ENCODE data around the gene PAPSS2. TPM values are rescaled to one million over a fixed set of nuclear protein-coding genes. Genes with fewer than 3 reads are reported as not detected.
"Not testable (repeated sequence)": the region's sequence is repeated elsewhere in the genome, so short reads cannot be mapped to it uniquely, and the experiment has no call there.

PAPSS2 gene
- total and polyA plus RNA-seq, 2 donors (not counting 3 experiments of a cell fraction or from before 2014, with no cell fraction given) = 27.9 to 82.6 TPM

DNA sequence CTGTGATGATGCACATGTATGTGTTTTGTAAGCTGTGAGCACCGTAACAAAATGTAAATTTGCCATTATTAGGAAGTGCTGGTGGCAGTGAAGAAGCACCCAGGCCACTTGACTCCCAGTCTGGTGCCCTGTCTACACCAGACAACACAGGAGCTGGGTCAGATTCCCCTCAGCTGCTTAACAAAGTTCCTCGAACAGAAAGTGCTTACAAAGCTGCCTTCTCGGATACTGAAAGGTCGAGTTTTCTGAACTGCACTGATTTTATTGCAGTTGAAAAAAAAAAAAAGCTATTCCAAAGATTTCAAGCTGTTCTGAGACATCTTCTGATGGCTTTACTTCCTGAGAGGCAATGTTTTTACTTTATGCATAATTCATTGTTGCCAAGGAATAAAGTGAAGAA lies 87.2 kb downstream of the PAPSS2 start:
- Histone ChIP-seq H3K4me3 (replicated peaks in 1 of 3; ENCODE audit: insufficient read depth in 1 of 3, low read depth in 1 of 3, low read length in 3 of 3) (no peak overlapping the region), H3K9me1 (replicated peaks; ENCODE audit: control insufficient read depth, extremely low read depth, insufficient read depth, low read length) (no peaks in the 10 kb centered on the region), H3K79me2 (ENCODE audit: control insufficient read depth, insufficient read depth, low read length) (no peaks in the 10 kb centered on the region), H3K9ac (replicated peaks; ENCODE audit: extremely low read depth, insufficient read depth, low read length) (no peak overlapping the region), H3K9me3 (replicated peaks; ENCODE audit: control insufficient read depth, insufficient read depth, low read length) (no peaks in the 10 kb centered on the region), H3K4me1 (ENCODE audit: control insufficient read depth, extremely low read depth, insufficient read depth, low read length) (no peaks in the 10 kb centered on the region), H3K27ac (ENCODE audit: insufficient read depth, low read depth, low read length) (no peak overlapping the region), H4K20me1 (replicated peaks; ENCODE audit: control insufficient read depth, extremely low read depth, insufficient read depth, low read length) (no peaks in the 10 kb centered on the region), H3K36me3 (ENCODE audit: control insufficient read depth in 2 of 2, extremely low read depth in 1 of 2, insufficient read depth in 2 of 2, low read length in 2 of 2) (peaks cover 11% of the 10 kb centered on the region in 2 experiments), H3K27me3 (ENCODE audit: control insufficient read depth in 2 of 2, insufficient read depth in 2 of 2, low read length in 2 of 2) (no peaks in the 10 kb centered on the region), H2AFZ (ENCODE audit: low read depth, low read length) (no peak overlapping the region), H3K4me2 (ENCODE audit: insufficient read depth, low read length) (no peak overlapping the region)
- no peak for DNase-seq (ENCODE audit: low read depth, low spot score)
- TF ChIP-seq MYC (IDR thresholded peaks at IDR 0.05; ENCODE audit: low read depth, low read length) = no peak
- no peak for TF ChIP-seq EZH2 (IDR thresholded peaks at IDR 0.05; ENCODE audit: borderline replicate concordance, low read depth, low read length, severe bottlenecking)
- TF ChIP-seq MAX (IDR thresholded peaks at IDR 0.05; ENCODE audit: insufficient read depth, insufficient read length) = no peak
- intact Hi-C loops (cut with micrococcal nuclease) = no loop called here
- no peak for FAIRE-seq
- dilution Hi-C loops (cut with MboI; ENCODE audit: extremely low pct_ligation_motif_present, low sequenced_read_pairs) = no loop called here
- POLR2A ChIA-PET = no interaction called here
- CTCF ChIA-PET = interaction anchor here (1.0 to 1.3 kb wide), 2 partner anchors 13 to 26 kb away, joined by 4 to 7 read pairs; no protein-coding TSS in a partner anchor
- BruUV-seq (replicated peaks) = no TSS peak

GRCh38 chr10:87748244-87748643 lies 88.6 kb downstream of the PAPSS2 start:
- intact Hi-C loops (cut with micrococcal nuclease); H3K9me3 ChIP-seq (replicated peaks; ENCODE audit: control insufficient read depth, insufficient read depth, low read length); H3K9ac ChIP-seq (replicated peaks; ENCODE audit: extremely low read depth, insufficient read depth, low read length); H4K20me1 ChIP-seq (replicated peaks; ENCODE audit: control insufficient read depth, extremely low read depth, insufficient read depth, low read length); H3K79me2 ChIP-seq (ENCODE audit: control insufficient read depth, insufficient read depth, low read length); H3K9me1 ChIP-seq (replicated peaks; ENCODE audit: control insufficient read depth, extremely low read depth, insufficient read depth, low read length); H2AFZ ChIP-seq (ENCODE audit: low read depth, low read length); POLR2A ChIA-PET; H3K27ac ChIP-seq (ENCODE audit: insufficient read depth, low read depth, low read length); FAIRE-seq; H3K4me2 ChIP-seq (ENCODE audit: insufficient read depth, low read length); H3K27me3 ChIP-seq (ENCODE audit: control insufficient read depth in 2 of 2, insufficient read depth in 2 of 2, low read length in 2 of 2); H3K36me3 ChIP-seq (ENCODE audit: control insufficient read depth in 2 of 2, extremely low read depth in 1 of 2, insufficient read depth in 2 of 2, low read length in 2 of 2); DNase-seq (ENCODE audit: low read depth, low spot score); BruUV-seq (replicated peaks); H3K4me3 ChIP-seq (replicated peaks in 1 of 3; ENCODE audit: insufficient read depth in 1 of 3, low read depth in 1 of 3, low read length in 3 of 3); H3K4me1 ChIP-seq (ENCODE audit: control insufficient read depth, extremely low read depth, insufficient read depth, low read length); dilution Hi-C loops (cut with MboI; ENCODE audit: extremely low pct_ligation_motif_present, low sequenced_read_pairs): not testable (repeated sequence)
- CTCF ChIA-PET = interaction anchor here (1.3 to 2.7 kb wide), 2 partner anchors 14 kb away, joined by 4 to 9 read pairs; no protein-coding TSS in a partner anchor

Data from endothelial cell of umbilical vein (primary cell).